Neuronal stem cell (in vitro differentiated cells): Measurements from ENCODE around the gene P2RX4.

ENCODE experiments used
- DNase-seq: peaks from one replicate; pipeline ENCODE4 v3.0.0-alpha.2; 2013; ENCODE audit warnings: low spot score
- H2AFZ ChIP-seq: one replicate; pipeline ENCODE4 v1.6.1; 2013; ENCODE audit warnings: mild to moderate bottlenecking, low read length, inconsistent platforms
- H2AK5ac ChIP-seq: 2 replicates; pipeline ENCODE4 v1.6.1; 2013; ENCODE audit warnings: low read depth, mild to moderate bottlenecking, inconsistent platforms, low read length, moderate library complexity, mixed read lengths
- H2BK120ac ChIP-seq: 2 replicates; pipeline ENCODE4 v1.6.1; 2013; ENCODE audit warnings: low read depth, mild to moderate bottlenecking, inconsistent platforms, low read length, moderate library complexity, mixed read lengths
- H2BK12ac ChIP-seq: one replicate; pipeline ENCODE4 v1.6.1; 2013; ENCODE audit warnings: low read length, inconsistent platforms
- H2BK15ac ChIP-seq: 2 replicates; pipeline ENCODE4 v1.6.1; 2013; ENCODE audit warnings: mild to moderate bottlenecking, low read length, inconsistent platforms, mixed read lengths
- H2BK5ac ChIP-seq: one replicate; pipeline ENCODE4 v1.6.1; 2013; ENCODE audit warnings: inconsistent platforms, mild to moderate bottlenecking, low read length, moderate library complexity
- H3K14ac ChIP-seq: one replicate; pipeline ENCODE4 v1.6.1; 2013; ENCODE audit warnings: low read length, inconsistent platforms
- H3K18ac ChIP-seq: 2 replicates; pipeline ENCODE4 v1.6.1; 2013; ENCODE audit warnings: low read length, inconsistent platforms
- H3K23ac ChIP-seq: 2 replicates; pipeline ENCODE4 v1.6.1; 2013; ENCODE audit warnings: low read depth, mild to moderate bottlenecking, mixed read lengths, low read length, inconsistent platforms; ENCODE audit not compliant: poor library complexity
- H3K27ac ChIP-seq: replicated peaks from 3 replicates; pipeline ENCODE4 v1.5.1; 2013; ENCODE audit warnings: low read length, inconsistent platforms
- H3K27me3 ChIP-seq, 3 experiments: 2 replicates each; pipeline ENCODE4 v1.6.1; 2013; ENCODE audit warnings: low read length in 3 of 3, mild to moderate bottlenecking in 2 of 3, inconsistent platforms in 1 of 3, low read depth in 1 of 3, mixed read lengths in 1 of 3, moderate library complexity in 1 of 3; ENCODE audit not compliant: control insufficient read depth in 3 of 3, insufficient read depth in 3 of 3
- H3K36me3 ChIP-seq, 2 donors: replicated peaks in 1 of 2; 2 replicates each; pipeline ENCODE4 v1.6.1; 2013; ENCODE audit warnings: low read length in 2 of 2; ENCODE audit not compliant: control insufficient read depth in 2 of 2, insufficient read depth in 2 of 2
- H3K4ac ChIP-seq: 2 replicates; pipeline ENCODE4 v1.6.1; 2013; ENCODE audit warnings: inconsistent platforms, mild to moderate bottlenecking, low read length, moderate library complexity
- H3K4me1 ChIP-seq, 2 donors: 1 replicate in 1 of 2; 2 replicates in 1 of 2; pipeline ENCODE4 v1.6.1; 2013; ENCODE audit warnings: low read length in 2 of 2, low read depth in 1 of 2; ENCODE audit not compliant: control insufficient read depth in 2 of 2, insufficient read depth in 1 of 2
- H3K4me2 ChIP-seq: one replicate; pipeline ENCODE4 v1.6.1; 2013; ENCODE audit warnings: mild to moderate bottlenecking, low read length, inconsistent platforms; ENCODE audit not compliant: insufficient read depth, poor library complexity, severe bottlenecking
- H3K4me3 ChIP-seq, 2 donors: 2 replicates each; pipeline ENCODE4 v1.5.1; 2013; ENCODE audit warnings: low read length in 2 of 2, mild to moderate bottlenecking in 2 of 2, inconsistent platforms in 1 of 2, moderate library complexity in 1 of 2
- H3K79me1 ChIP-seq: one replicate; pipeline ENCODE4 v1.6.1; 2013; ENCODE audit warnings: low read depth, mild to moderate bottlenecking, inconsistent platforms, low read length, moderate library complexity
- H3K9ac ChIP-seq: one replicate; pipeline ENCODE4 v1.6.1; 2013; ENCODE audit warnings: mild to moderate bottlenecking, low read depth, low read length, inconsistent platforms; ENCODE audit not compliant: poor library complexity
- H3K9me3 ChIP-seq, 2 donors: replicated peaks in 1 of 2; 2 replicates each; pipeline versions ENCODE3 to v1.6.1; 2013; ENCODE audit warnings: low read length in 2 of 2, mild to moderate bottlenecking in 2 of 2, inconsistent platforms in 1 of 2, low read depth in 1 of 2, mixed read lengths in 1 of 2, moderate library complexity in 1 of 2; ENCODE audit not compliant: control insufficient read depth in 2 of 2, insufficient read depth in 1 of 2
- H4K8ac ChIP-seq: one replicate; pipeline ENCODE4 v1.6.1; 2013; ENCODE audit warnings: low read depth, mild to moderate bottlenecking, inconsistent platforms, low read length, moderate library complexity
- H4K91ac ChIP-seq: one replicate; pipeline ENCODE4 v1.6.1; 2013; ENCODE audit warnings: low read length, low read depth, mild to moderate bottlenecking, inconsistent platforms; ENCODE audit not compliant: poor library complexity
- WGBS, 2 donors: extraction: QIAGEN DNeasy Blood & Tissue Kit; methylation state at CpG; one replicate each; pipeline ENCODE4 v1.1.7; 2013; ENCODE audit warnings: missing lambda C conversion rate in 2 of 2, mixed read lengths in 1 of 2; ENCODE audit not compliant: insufficient read length in 2 of 2, insufficient replicate concordance in 1 of 2; ENCODE audit errors: extremely low coverage in 2 of 2; 5-methylcytosine and 5-hydroxymethylcytosine counted together

The P2RX4 gene

GRCh38 chr12:121184984-121185889, 24.7 kb upstream of the P2RX4 start:
- no peak overlapping the region for H2BK120ac ChIP-seq
- no peak overlapping the region for H4K91ac ChIP-seq
- H3K9me3 ChIP-seq, result no peaks in the 10 kb centered on the region
- no peak overlapping the region for H3K9ac ChIP-seq
- H3K4me2 ChIP-seq, result no peak overlapping the region
- H2BK5ac ChIP-seq, result no peak overlapping the region
- H3K18ac ChIP-seq, result no peak overlapping the region
- no peaks in the 10 kb centered on the region for H3K27me3 ChIP-seq
- WGBS, 2 donors, result no CpG with 5 or more reads among the region's 7 CpGs
- H2BK12ac ChIP-seq, result no peak overlapping the region
- H3K23ac ChIP-seq, result no peak overlapping the region
- H3K36me3 ChIP-seq, result no peaks in the 10 kb centered on the region
- no peak overlapping the region for H2BK15ac ChIP-seq
- no peak overlapping the region for H3K27ac ChIP-seq
- no peak overlapping the region for H3K4me3 ChIP-seq
- no peak overlapping the region for H4K8ac ChIP-seq
- no peaks in the 10 kb centered on the region for H3K4me1 ChIP-seq
- H3K14ac ChIP-seq, result no peak overlapping the region
- no peaks in the 10 kb centered on the region for H3K79me1 ChIP-seq
- no peak overlapping the region for H2AK5ac ChIP-seq
- no peak overlapping the region for H3K4ac ChIP-seq
- no peak overlapping the region for H2AFZ ChIP-seq
- DNase-seq, result no peak

GRCh38 chr12:121186826-121187225, 23.1 kb upstream of the P2RX4 start:
- H3K4me2 ChIP-seq, result no peak overlapping the region
- no peaks in the 10 kb centered on the region for H3K79me1 ChIP-seq
- no peaks in the 10 kb centered on the region for H3K4me1 ChIP-seq
- no peaks in the 10 kb centered on the region for H3K36me3 ChIP-seq
- H3K27me3 ChIP-seq, result no peaks in the 10 kb centered on the region
- no peaks in the 10 kb centered on the region for H3K9me3 ChIP-seq
- no peak overlapping the region for H3K4ac ChIP-seq
- no peak overlapping the region for H3K23ac ChIP-seq
- H2BK12ac ChIP-seq, result no peak overlapping the region
- no peak overlapping the region for H2BK120ac ChIP-seq
- no CpG with 5 or more reads among the region's 2 CpGs for WGBS, 2 donors
- no peak overlapping the region for H2BK5ac ChIP-seq
- H3K27ac ChIP-seq, result no peak overlapping the region
- H4K8ac ChIP-seq, result no peak overlapping the region
- no peak overlapping the region for H3K9ac ChIP-seq
- no peak for DNase-seq
- no peak overlapping the region for H3K18ac ChIP-seq
- no peak overlapping the region for H4K91ac ChIP-seq
- no peak overlapping the region for H3K4me3 ChIP-seq
- no peak overlapping the region for H3K14ac ChIP-seq
- H2BK15ac ChIP-seq, result no peak overlapping the region
- no peak overlapping the region for H2AFZ ChIP-seq
- no peak overlapping the region for H2AK5ac ChIP-seq

GRCh38 chr12:121187501-121187900, 22.4 kb upstream of the P2RX4 start:
- no peak overlapping the region for H2BK12ac ChIP-seq
- no peak overlapping the region for H3K14ac ChIP-seq
- WGBS, 2 donors, result no CpG with 5 or more reads among the region's 7 CpGs
- H3K4me3 ChIP-seq, result no peak overlapping the region
- H3K18ac ChIP-seq, result no peak overlapping the region
- H4K8ac ChIP-seq, result no peak overlapping the region
- H3K4ac ChIP-seq, result no peak overlapping the region
- H3K9me3 ChIP-seq, result no peaks in the 10 kb centered on the region
- no peak overlapping the region for H4K91ac ChIP-seq
- no peaks in the 10 kb centered on the region for H3K36me3 ChIP-seq
- H3K4me2 ChIP-seq, result no peak overlapping the region
- DNase-seq, result no peak
- no peak overlapping the region for H2AK5ac ChIP-seq
- H3K9ac ChIP-seq, result no peak overlapping the region
- H2BK120ac ChIP-seq, result no peak overlapping the region
- H3K27ac ChIP-seq, result no peak overlapping the region
- H3K79me1 ChIP-seq, result no peaks in the 10 kb centered on the region
- no peaks in the 10 kb centered on the region for H3K4me1 ChIP-seq
- H3K27me3 ChIP-seq, result no peaks in the 10 kb centered on the region
- H2BK15ac ChIP-seq, result no peak overlapping the region
- H2BK5ac ChIP-seq, result no peak overlapping the region
- H2AFZ ChIP-seq, result no peak overlapping the region
- no peak overlapping the region for H3K23ac ChIP-seq

- Histone ChIP-seq H3K4me2 (no peak overlapping the region), H3K18ac (no peak overlapping the region), H3K23ac (no peak overlapping the region), H2AFZ (no peak overlapping the region), H4K8ac (no peak overlapping the region), H2BK12ac (no peak overlapping the region), H4K91ac (no peak overlapping the region), H3K4me1 (no peaks in the 10 kb centered on the region), H3K14ac (no peak overlapping the region), H2BK15ac (no peak overlapping the region), H3K36me3 (no peaks in the 10 kb centered on the region), H3K4ac (no peak overlapping the region), H3K27ac (no peak overlapping the region), H3K4me3 (no peak overlapping the region), H2BK120ac (no peak overlapping the region), H2AK5ac (no peak overlapping the region), H3K27me3 (no peaks in the 10 kb centered on the region), H3K79me1 (no peaks in the 10 kb centered on the region), H2BK5ac (no peak overlapping the region), H3K9ac (no peak overlapping the region), H3K9me3 (no peaks in the 10 kb centered on the region)
- no peak for DNase-seq
- WGBS, 2 donors, result no CpG with 5 or more reads among the region's 2 CpGs
These were observed 21.7 kb upstream of the P2RX4 start for GRCh38 chr12:121188227-121188626.
